Lung (tissue), 12 donors: ENCODE data around the gene CEP164. TPM values are rescaled to one million over a fixed set of nuclear protein-coding genes. Genes with fewer than 3 reads are reported as not detected.

ENCODE experiments used
- ATAC-seq: fragments of 200-7000 bp; cut with Tn5 transposase; one replicate; pipeline ENCODE4 v1.9.1; 2020; ENCODE audit warnings: moderate number of reproducible peaks; ENCODE audit not compliant: insufficient read depth, low FRiP score
- DNase-seq, 3 donors: peaks; one replicate each; pipeline ENCODE4 v3.0.0-alpha.2; 2013 to 2017
- H3K27ac ChIP-seq, 2 donors: one replicate each; pipeline ENCODE4 v1.5.1; 2013; ENCODE audit warnings: mild to moderate bottlenecking in 2 of 2, moderate library complexity in 2 of 2, control low read depth in 1 of 2, inconsistent platforms in 1 of 2, low read depth in 1 of 2, low read length in 1 of 2
- H3K27me3 ChIP-seq, 3 donors: one replicate each; pipeline ENCODE4 v1.5.1; 2013; ENCODE audit warnings: low read length in 2 of 3; ENCODE audit not compliant: control insufficient read depth in 3 of 3, insufficient read depth in 3 of 3
- H3K36me3 ChIP-seq, 4 donors: one replicate each; pipeline ENCODE4 v1.5.1; 2013; ENCODE audit warnings: low read length in 4 of 4, mild to moderate bottlenecking in 1 of 4, moderate library complexity in 1 of 4; ENCODE audit not compliant: control insufficient read depth in 4 of 4, insufficient read depth in 4 of 4
- H3K4me1 ChIP-seq, 5 donors: one replicate each; pipeline ENCODE4 v1.5.1; 2013; ENCODE audit warnings: low read length in 5 of 5, mild to moderate bottlenecking in 2 of 5, moderate library complexity in 1 of 5; ENCODE audit not compliant: control insufficient read depth in 5 of 5, insufficient read depth in 5 of 5
- H3K4me3 ChIP-seq: one replicate; pipeline ENCODE4 v1.5.1; 2013; ENCODE audit warnings: mild to moderate bottlenecking, control low read depth, moderate library complexity
- H3K9ac ChIP-seq, 2 donors: one replicate each; pipeline ENCODE4 v1.5.1; 2013; ENCODE audit warnings: low read length in 2 of 2, control low read depth in 1 of 2; ENCODE audit not compliant: insufficient read depth in 1 of 2
- H3K9me3 ChIP-seq, 4 donors: one replicate each; pipeline ENCODE4 v1.5.1; 2013; ENCODE audit warnings: low read length in 3 of 4, mild to moderate bottlenecking in 1 of 4, moderate library complexity in 1 of 4; ENCODE audit not compliant: control insufficient read depth in 4 of 4, insufficient read depth in 3 of 4
- CTCF ChIP-seq: IDR thresholded peaks from 2 replicates; pipeline ENCODE4 v1.5.1; 2012; ENCODE audit warnings: mild to moderate bottlenecking; ENCODE audit errors: control extremely low read depth, extremely low read depth
- WGBS, 2 donors: extraction: QIAGEN DNeasy Blood & Tissue Kit; methylation state at CpG; one replicate each; pipeline ENCODE4 v1.1.7; 2013; 5-methylcytosine and 5-hydroxymethylcytosine counted together
- polyA plus RNA-seq, 2 donors: library from polyadenylated mRNA; stranded (reverse); fragments of 200-250 nt; gene quantifications; one replicate each; pipeline ENCODE4 v1.2.1, GENCODE V29; 2013
- total RNA-seq, 2 donors: library from RNA; depleted of rRNA in 1 of 2; stranded (reverse); fragments of >200 nt in 1 of 2; gene quantifications; one replicate each; pipeline ENCODE4 v1.2.1, GENCODE V29; 2014 to 2021
- donor health status: control.
- donor health status: control.
- donor health status: Bipolar disorder and iron deficiency.
- donor health status: healthy.
- donor health status: DM: yes; HTN: yes; CAD: no.

The CEP164 gene
- total and polyA plus RNA-seq, 4 donors = 12.0 to 36.1 (median 26.7) TPM

- WGBS, 2 donors = 60 to 67% methylated on average over 2 of the region's 2 CpGs
- ATAC-seq (no peak), DNase-seq (no peak)
- H3K36me3 ChIP-seq = peaks cover 46 to 52% (median 47%) of the 10 kb centered on the region in 4 donors
- no peak overlapping the region for H3K27ac ChIP-seq
- H3K4me3 ChIP-seq = no peak overlapping the region
- TF ChIP-seq CTCF = no peak
- H3K9ac ChIP-seq = no peak overlapping the region
- no peaks in the 10 kb centered on the region for H3K9me3 ChIP-seq
- peaks cover 0 to 2% (median 0%) of the 10 kb centered on the region in 5 donors for H3K4me1 ChIP-seq
- no peaks in the 10 kb centered on the region for H3K27me3 ChIP-seq
Measured at GRCh38 chr11:117286588-117286987, 41.1 kb upstream of the CEP164 start.

GRCh38 chr11:117287668-117288067 is 40.0 kb upstream of the CEP164 start:
- H3K9me3 ChIP-seq = no peaks in the 10 kb centered on the region
- ATAC-seq = no peak
- no peak for TF ChIP-seq CTCF
- H3K4me3 ChIP-seq = no peak overlapping the region
- H3K4me1 ChIP-seq = peaks cover 0 to 2% (median 0%) of the 10 kb centered on the region in 5 donors
- DNase-seq = no peak
- WGBS, 2 donors = 85 to 90% methylated on average over 3 of the region's 3 CpGs
- H3K36me3 ChIP-seq = peaks cover 40 to 50% (median 45%) of the 10 kb centered on the region in 4 donors
- no peak overlapping the region for H3K9ac ChIP-seq
- no peak overlapping the region for H3K27ac ChIP-seq
- no peaks in the 10 kb centered on the region for H3K27me3 ChIP-seq

- H3K9ac ChIP-seq = no peak overlapping the region
- peaks cover 0 to 2% (median 0%) of the 10 kb centered on the region in 5 donors for H3K4me1 ChIP-seq
- no peak overlapping the region for H3K4me3 ChIP-seq
- TF ChIP-seq CTCF = no peak
- ATAC-seq (no peak), DNase-seq (no peak)
- no peaks in the 10 kb centered on the region for H3K9me3 ChIP-seq
- peaks cover 34 to 50% (median 41%) of the 10 kb centered on the region in 4 donors for H3K36me3 ChIP-seq
- 95 to 100% methylated on average over 1 of the region's 1 CpG for WGBS, 2 donors
- no peaks in the 10 kb centered on the region for H3K27me3 ChIP-seq
- H3K27ac ChIP-seq = no peak overlapping the region
Measured at GRCh38 chr11:117289795-117290194, 37.9 kb upstream of the CEP164 start.

GRCh38 chr11:117290809-117291396 is 36.8 kb upstream of the CEP164 start, which contains the start of gene BACE1-AS:
TSS of gene BACE1-AS (plus strand) at chr11:117291346.
- H3K4me1 ChIP-seq = peaks cover 0 to 2% (median 0%) of the 10 kb centered on the region in 5 donors
- no peak for ATAC-seq
- no peak for TF ChIP-seq CTCF
- 74 to 92% methylated on average over 8 of the region's 8 CpGs for WGBS, 2 donors
- no peak within 1 kb of the TSS for H3K4me3 ChIP-seq
- H3K9ac ChIP-seq = no peak within 1 kb of the TSS
- no peak for DNase-seq
- H3K36me3 ChIP-seq = peaks cover 35 to 46% (median 36%) of the 10 kb centered on the region in 4 donors
- no peak within 1 kb of the TSS for H3K27ac ChIP-seq
- no peaks in the 10 kb centered on the region for H3K27me3 ChIP-seq
- no peaks in the 10 kb centered on the region for H3K9me3 ChIP-seq
